Chondrocyte (in vitro differentiated cells): ENCODE data around the gene EFCAB10. TPM values are rescaled to one million over a fixed set of nuclear protein-coding genes. Genes with fewer than 3 reads are reported as not detected.

Experiments used
- DNase-seq: peaks from one replicate; pipeline ENCODE4 v3.0.0; 2021; ENCODE audit warnings: mixed read lengths, low spot score
- H3K27ac Mint-ChIP-seq: one replicate; pipeline ENCODE4 v1.8.0; 2021; ENCODE audit warnings: mild to moderate bottlenecking, moderate library complexity, mixed read lengths; ENCODE audit not compliant: unreplicated experiment
- H3K27me3 Mint-ChIP-seq: 2 replicates; pipeline ENCODE4 v1.8.0; 2021; ENCODE audit warnings: low read depth, mixed read lengths
- H3K36me3 Mint-ChIP-seq: 2 replicates; pipeline ENCODE4 v1.8.0; 2021; ENCODE audit warnings: low read depth, mixed read lengths
- H3K4me1 Mint-ChIP-seq: 2 replicates; pipeline ENCODE4 v1.8.0; 2021; ENCODE audit warnings: low read depth, mild to moderate bottlenecking, mixed read lengths
- H3K4me3 Mint-ChIP-seq: one replicate; pipeline ENCODE4 v1.8.0; 2021; ENCODE audit warnings: mild to moderate bottlenecking, moderate library complexity, mixed read lengths; ENCODE audit not compliant: unreplicated experiment
- H3K9me3 Mint-ChIP-seq: 2 replicates; pipeline ENCODE4 v1.8.0; 2021; ENCODE audit warnings: low read depth, mixed read lengths
- CTCF ChIP-seq: fragments of 200-600 bp; sonication (generic); IDR thresholded peaks from 2 replicates; pipeline ENCODE4 v1.5.0; 2021; ENCODE audit warnings: antibody characterized with exemption, mild to moderate bottlenecking, moderate library complexity
- total RNA-seq: library from RNA; stranded (reverse); gene quantifications from 3 replicates; pipeline ENCODE4 v1.2.1, GENCODE V29; 2021

The EFCAB10 gene
- total RNA-seq, 1 donor from 2014 or later, result not detected

- Mint-ChIP-seq H3K27me3 (no peaks in the 10 kb centered on the region), H3K4me1 (no peaks in the 10 kb centered on the region), H3K4me3 (no peak overlapping the region), H3K36me3 (peaks cover 18% of the 10 kb centered on the region), H3K9me3 (no peaks in the 10 kb centered on the region), H3K27ac (no peak overlapping the region)
- no peak for DNase-seq
- no peak for TF ChIP-seq CTCF
These were observed 21.4 kb downstream of the EFCAB10 start for GRCh38 chr7:105559926-105560325.

GRCh38 chr7:105538339-105538738 is 43.0 kb downstream of the EFCAB10 start:
- Mint-ChIP-seq H3K27me3 (no peaks in the 10 kb centered on the region), H3K4me1 (peaks cover 6% of the 10 kb centered on the region), H3K4me3 (no peak overlapping the region), H3K9me3 (no peaks in the 10 kb centered on the region), H3K36me3 (peaks cover 14% of the 10 kb centered on the region), H3K27ac (no peak overlapping the region)
- DNase-seq, result no peak
- no peak for TF ChIP-seq CTCF

- Mint-ChIP-seq H3K36me3 (peaks cover 2% of the 10 kb centered on the region), H3K27ac (peak overlapping the region; percentile 82), H3K4me1 (peaks cover 18% of the 10 kb centered on the region), H3K9me3 (no peaks in the 10 kb centered on the region), H3K4me3 (peak overlapping the region; percentile 93), H3K27me3 (no peaks in the 10 kb centered on the region)
- TF ChIP-seq CTCF, result no peak
- no peak for DNase-seq
These were observed 48.4 kb downstream of the EFCAB10 start for GRCh38 chr7:105532709-105533460.

- no peaks in the 10 kb centered on the region for H3K27me3 Mint-ChIP-seq
- H3K4me1 Mint-ChIP-seq, result peaks cover 18% of the 10 kb centered on the region
- peaks cover 2% of the 10 kb centered on the region for H3K36me3 Mint-ChIP-seq
These were observed 49.3 kb downstream of the EFCAB10 start, which contains the start of gene RINT1 for GRCh38 chr7:105531792-105532671. Gene RINT1 (plus strand): TSS chr7:105532201. CDS start chr7:105532316, 115 bp downstream.

More at GRCh38 chr7:105531792-105532671, 49.3 kb downstream of the EFCAB10 start, which contains the start of gene RINT1:
- Mint-ChIP-seq H3K4me3 (peak within 1 kb of the TSS; percentile 93), H3K9me3 (no peaks in the 10 kb centered on the region), H3K27ac (peak within 1 kb of the TSS; percentile 82)
- peak; percentile 95 for DNase-seq
- peak; percentile 83 for TF ChIP-seq CTCF
